COLO668 (cell line): Measurements from ENCODE around the gene SLC24A3.

Experiments used
- DNase-seq: peaks from one replicate; lab custom pipeline; 2025; ENCODE audit not compliant: unreplicated experiment; lab: John Stamatoyannopoulos, UW

The SLC24A3 gene

DNA sequence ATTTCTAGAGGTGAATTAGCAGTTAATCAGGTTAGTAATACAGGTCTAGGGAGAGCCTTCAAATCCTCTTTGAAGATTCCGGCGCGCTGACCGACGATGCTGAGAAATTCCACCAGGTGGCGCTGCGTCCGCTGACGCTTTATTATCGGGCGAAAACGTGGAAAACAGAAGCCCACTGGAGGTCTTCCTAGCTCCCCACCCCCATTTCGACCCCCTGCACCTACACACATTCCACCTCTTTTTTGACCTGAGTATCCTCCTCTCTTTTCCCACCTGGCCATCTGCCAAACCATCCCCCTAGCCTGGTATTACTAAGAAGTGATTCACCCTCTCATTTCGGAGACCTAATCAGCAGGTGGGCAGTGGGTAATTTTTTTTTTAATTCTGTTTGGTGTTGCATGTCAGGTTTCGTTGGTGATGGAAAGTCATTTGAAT is 480.3 kb downstream of the SLC24A3 start:
- peak; percentile 52 for DNase-seq

DNA sequence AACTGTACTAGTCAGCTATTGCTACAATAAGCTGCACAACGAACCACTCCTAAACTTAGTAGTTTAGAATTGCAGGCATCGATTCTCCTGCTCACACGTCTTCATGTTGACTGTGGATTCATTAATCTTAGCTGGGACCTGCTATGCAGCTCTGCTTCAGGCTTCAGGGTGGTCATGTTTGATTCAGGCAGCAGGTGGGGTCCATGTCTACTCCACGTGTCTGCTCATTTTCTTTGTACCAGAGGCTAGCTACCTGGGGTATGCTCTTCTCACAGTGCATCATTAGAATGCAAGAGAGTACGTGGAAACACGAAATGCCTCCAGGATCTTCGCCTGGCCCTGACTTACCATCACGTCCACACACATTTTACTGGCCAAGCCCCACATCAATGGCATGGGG is 481.1 kb downstream of the SLC24A3 start:
- DNase-seq, result no peak

- DNase-seq, result no peak
Measured at GRCh38 chr20:19695081-19695480, 482.6 kb downstream of the SLC24A3 start.

GRCh38 chr20:19696620-19697019 is 484.2 kb downstream of the SLC24A3 start:
- DNase-seq, result no peak

GRCh38 chr20:19697415-19697814 is 485.0 kb downstream of the SLC24A3 start:
- DNase-seq, result no peak

- DNase-seq, result no peak
Measured at GRCh38 chr20:19699180-19699971, 486.9 kb downstream of the SLC24A3 start.

DNA sequence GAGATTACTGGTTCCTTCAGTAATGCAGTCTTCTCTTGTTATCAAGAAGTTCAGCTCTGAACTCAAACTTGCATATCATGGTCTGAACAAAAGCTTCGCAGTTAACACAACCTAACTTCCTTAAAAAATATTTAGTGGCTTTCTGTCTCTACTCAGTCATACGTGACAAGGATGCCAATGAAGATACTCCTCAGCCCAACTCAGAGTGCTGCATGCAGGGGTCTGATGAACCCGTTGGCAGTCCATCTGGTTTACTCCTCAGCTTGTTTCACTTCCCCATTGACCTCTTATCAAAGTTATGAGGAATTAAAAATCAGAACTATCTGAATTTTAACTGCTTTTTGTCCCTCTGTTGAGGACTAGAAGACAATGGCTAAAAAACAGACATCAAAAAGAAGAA is 489.0 kb downstream of the SLC24A3 start:
- DNase-seq, result no peak

DNA sequence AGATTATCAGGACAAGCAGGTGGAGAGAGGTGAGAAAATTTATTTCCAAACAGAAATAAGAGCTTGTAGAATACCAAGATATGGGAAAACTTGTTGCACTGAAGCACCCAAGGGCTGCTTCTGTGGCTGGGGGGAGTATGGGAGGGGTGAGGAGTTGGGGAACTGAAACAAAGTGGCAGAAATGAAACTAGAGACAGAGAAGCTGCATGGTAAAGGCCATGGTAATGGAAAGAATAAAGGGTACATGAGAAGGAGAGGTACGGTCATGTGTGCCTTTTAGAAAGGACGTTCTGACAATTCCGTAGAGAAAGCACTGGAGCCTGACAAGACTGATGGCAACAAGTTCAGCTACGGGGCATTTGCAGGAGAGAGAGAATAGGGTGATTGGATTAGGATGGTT is 494.0 kb downstream of the SLC24A3 start:
- DNase-seq, result no peak

DNA sequence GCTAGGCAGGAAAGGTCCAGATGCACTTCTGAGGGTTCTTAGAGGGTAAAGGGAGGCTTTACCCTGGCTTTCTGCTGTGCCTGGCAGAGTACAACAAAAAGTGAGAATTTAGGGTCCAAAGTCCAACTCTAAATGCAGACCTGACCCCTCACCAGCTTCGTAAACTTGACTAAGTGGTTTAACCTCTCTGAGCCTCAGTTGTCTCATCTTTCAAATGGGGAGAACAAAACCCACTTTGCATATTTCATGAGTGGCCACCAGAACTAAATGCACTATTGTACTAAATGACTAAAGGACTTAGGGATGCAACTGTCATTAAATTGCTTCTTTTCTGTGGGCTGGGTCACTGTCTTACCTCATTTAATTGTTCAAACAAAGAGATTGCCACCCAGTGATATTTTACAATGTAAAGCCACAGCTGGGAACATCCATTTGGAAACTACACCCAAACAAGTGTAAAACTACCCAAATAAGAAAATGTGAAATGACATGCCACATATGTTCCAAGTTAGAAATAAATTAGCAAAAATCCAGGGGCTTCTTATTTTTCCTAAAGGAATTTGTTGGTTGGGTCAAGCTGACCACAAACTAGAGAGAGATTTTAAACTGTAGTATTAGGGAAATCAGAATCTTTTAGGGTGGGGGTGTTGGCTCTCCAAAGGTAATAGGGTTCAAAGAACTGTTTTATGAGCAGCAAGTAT is 497.3 kb downstream of the SLC24A3 start:
- no peak for DNase-seq

DNA sequence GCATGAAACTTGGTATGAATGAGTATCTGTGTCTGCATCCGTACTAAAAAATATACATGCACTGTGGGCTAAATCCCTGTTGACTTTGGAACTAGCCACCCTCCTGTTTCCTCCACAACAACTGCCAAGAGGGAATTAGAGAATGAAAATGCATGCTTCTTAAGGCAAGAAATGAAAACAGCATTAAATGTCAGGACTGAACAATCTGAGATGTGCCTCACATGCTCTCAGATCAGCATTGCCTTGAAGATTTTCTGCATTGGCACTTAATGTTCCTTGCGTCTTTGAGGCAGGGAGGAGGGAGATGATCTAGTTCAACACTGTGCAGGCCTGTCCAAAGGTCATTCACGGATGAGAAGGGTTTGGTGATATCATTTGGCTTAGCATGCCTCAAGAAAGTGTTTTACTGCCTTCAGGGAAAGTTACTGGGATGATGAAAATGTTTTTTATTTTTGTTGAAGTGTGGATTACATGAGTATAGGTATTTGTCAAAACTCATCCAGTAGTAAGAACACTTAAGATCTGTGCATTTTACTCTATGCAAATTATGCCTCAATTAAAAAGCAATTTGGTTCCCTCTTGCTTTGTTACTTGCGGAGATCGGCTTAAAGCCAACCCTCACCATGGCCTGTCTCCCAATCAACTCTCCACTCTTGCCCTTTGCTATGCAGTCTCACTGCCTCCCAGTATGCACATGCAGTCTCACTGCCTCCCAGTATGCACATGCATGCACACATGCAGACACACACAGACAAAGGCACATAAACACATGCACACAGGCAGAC is 498.1 kb downstream of the SLC24A3 start:
- DNase-seq, result no peak

DNA sequence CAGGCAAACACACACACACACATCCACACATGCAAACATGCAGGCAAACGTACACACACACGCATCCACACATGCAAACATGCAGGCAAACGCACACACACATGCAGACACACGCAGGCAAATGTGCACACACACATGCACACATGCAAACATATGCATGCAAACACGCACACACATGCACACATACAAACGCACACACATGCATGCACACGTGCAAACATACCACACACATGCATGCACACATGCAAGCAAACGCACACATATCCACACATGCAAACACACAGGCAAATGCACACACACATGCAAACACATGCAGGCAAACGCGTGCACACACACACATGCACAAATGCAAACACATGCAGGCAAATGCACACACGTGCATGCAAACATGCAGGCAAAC is 498.7 kb downstream of the SLC24A3 start:
- no peak for DNase-seq

GRCh38 chr20:19712721-19713260 is 500.3 kb downstream of the SLC24A3 start:
- no peak for DNase-seq

DNA sequence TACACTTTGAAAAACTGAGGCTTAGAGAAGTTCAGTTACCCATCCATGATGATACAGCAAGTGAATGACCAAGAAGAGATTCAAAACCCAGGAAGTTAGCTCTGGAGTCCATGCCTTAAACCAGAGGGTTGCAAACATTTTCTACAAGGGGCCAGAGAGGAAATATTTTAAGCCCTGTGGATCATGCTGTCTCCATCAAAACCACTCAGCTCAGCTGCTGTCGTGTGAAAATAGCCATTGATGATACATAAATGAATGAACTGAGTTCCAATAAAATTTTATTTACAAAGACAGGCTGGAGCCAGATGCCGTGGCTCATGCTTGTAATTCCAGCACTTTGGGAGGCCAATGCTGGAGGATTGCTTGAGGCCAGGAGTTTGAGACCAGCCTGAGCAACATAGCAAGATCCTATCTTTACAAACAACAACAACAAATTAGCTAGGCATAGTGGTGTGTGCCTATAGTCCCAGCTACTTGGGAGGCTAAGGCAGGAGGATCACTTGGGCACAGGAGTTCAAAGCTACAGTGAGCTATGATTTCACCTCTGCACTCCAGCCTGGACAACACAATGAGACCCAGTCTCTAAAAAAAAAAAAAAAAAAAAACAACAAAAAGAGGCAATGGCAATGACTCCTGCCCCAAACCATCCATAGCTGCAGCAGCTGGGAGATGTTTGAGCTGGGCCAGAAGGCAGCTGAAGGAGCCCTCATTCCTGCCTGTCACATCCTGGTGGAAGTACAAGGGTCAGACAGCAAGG is 501.6 kb downstream of the SLC24A3 start:
- no peak for DNase-seq

DNA sequence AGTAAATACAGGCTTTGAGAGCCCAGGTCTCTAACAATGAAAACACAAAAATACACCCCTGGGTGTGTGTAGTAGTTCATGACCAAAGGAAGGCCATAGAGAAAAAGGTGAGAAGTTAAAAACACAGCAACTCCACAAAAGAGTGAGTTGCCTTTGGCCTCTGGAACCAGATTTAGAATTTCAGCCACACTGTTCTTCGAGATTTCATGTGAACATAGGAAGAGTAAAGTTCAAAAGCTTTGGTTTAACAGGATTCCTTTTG is 502.1 kb downstream of the SLC24A3 start:
- DNase-seq, result no peak

DNA sequence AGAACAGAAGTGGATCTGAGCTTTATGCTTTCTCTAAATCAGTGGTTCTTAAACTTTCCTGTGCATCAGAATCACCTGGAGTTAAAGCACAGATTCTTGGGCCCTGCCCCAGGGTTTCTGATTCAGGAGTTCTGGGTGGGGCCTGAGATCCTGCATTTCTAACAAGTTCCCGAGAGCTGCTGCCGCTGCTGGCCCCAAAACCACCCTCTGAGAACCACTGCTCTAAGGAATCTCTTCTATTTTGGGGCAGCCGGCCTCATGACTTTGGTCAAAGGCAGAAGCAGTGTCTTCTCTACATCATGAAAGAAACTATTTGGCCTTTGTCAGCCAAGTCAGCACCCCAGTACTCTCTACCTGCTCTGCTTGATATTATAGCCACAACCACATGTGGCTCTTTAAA is 503.5 kb downstream of the SLC24A3 start:
- no peak for DNase-seq

- no peak for DNase-seq
Measured at GRCh38 chr20:19718880-19719279, 506.4 kb downstream of the SLC24A3 start.

- DNase-seq, result no peak
Measured at GRCh38 chr20:19720991-19721390, 508.5 kb downstream of the SLC24A3 start.

GRCh38 chr20:19723051-19723450 is 510.6 kb downstream of the SLC24A3 start:
- no peak for DNase-seq

GRCh38 chr20:19723813-19724430 is 511.5 kb downstream of the SLC24A3 start:
- no peak for DNase-seq

DNA sequence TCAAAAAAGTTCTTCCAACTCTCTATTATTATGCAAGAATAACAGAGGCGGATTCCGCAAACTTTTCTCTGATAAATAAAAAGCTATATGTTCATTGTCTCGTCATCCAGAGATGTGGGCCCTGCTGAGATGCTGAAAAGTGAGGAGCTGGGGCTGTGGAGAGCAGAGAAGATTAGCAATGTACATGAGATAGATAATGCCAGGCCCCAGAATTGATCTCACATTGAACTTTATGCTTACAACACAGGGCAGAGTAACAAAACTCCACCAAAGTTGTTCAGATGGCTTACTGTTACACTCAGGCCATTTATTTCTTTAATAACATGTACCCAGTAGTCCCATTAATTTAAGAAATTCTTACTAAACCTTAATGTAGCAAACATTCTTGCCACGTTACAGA is 512.9 kb downstream of the SLC24A3 start:
- no peak for DNase-seq
